Erythroblast (primary cell): ENCODE results near the gene NUPR2.

Source experiments
- GATA1 ChIP-seq: IDR thresholded peaks from 2 replicates; pipeline ENCODE4 v1.6.1; 2011; ENCODE audit warnings: low read depth, mild to moderate bottlenecking, control low read depth, low read length, moderate library complexity
- POLR2A ChIP-seq: IDR thresholded peaks from 2 replicates; pipeline ENCODE4 v1.6.1; 2011; ENCODE audit warnings: mild to moderate bottlenecking, low read length

GRCh38 chr7:56121440-56121839 lies 5.2 kb upstream of the NUPR2 start:
- no peak for TF ChIP-seq POLR2A
- no peak for TF ChIP-seq GATA1
